A549 treated with GW870086 at 1 μM for 4 hours (cell line): ENCODE results near the gene CNOT4. TPM values are rescaled to one million over a fixed set of nuclear protein-coding genes. Genes with fewer than 3 reads are reported as not detected.

Source experiments
- total RNA-seq: library from RNA; stranded (reverse); fragments of 200-300 nt; extraction: Qiagen RNA extraction; gene quantifications from 5 replicates; pipeline ENCODE4 v1.2.3, GENCODE V29; 2022; ENCODE audit warnings: low read depth

Gene CNOT4, protein sequence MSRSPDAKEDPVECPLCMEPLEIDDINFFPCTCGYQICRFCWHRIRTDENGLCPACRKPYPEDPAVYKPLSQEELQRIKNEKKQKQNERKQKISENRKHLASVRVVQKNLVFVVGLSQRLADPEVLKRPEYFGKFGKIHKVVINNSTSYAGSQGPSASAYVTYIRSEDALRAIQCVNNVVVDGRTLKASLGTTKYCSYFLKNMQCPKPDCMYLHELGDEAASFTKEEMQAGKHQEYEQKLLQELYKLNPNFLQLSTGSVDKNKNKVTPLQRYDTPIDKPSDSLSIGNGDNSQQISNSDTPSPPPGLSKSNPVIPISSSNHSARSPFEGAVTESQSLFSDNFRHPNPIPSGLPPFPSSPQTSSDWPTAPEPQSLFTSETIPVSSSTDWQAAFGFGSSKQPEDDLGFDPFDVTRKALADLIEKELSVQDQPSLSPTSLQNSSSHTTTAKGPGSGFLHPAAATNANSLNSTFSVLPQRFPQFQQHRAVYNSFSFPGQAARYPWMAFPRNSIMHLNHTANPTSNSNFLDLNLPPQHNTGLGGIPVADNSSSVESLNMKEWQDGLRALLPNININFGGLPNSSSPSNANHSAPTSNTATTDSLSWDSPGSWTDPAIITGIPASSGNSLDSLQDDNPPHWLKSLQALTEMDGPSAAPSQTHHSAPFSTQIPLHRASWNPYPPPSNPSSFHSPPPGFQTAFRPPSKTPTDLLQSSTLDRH
- total RNA-seq, result 10.0 to 11.8 TPM (median 10.7 TPM) in 5 replicates

DNA sequence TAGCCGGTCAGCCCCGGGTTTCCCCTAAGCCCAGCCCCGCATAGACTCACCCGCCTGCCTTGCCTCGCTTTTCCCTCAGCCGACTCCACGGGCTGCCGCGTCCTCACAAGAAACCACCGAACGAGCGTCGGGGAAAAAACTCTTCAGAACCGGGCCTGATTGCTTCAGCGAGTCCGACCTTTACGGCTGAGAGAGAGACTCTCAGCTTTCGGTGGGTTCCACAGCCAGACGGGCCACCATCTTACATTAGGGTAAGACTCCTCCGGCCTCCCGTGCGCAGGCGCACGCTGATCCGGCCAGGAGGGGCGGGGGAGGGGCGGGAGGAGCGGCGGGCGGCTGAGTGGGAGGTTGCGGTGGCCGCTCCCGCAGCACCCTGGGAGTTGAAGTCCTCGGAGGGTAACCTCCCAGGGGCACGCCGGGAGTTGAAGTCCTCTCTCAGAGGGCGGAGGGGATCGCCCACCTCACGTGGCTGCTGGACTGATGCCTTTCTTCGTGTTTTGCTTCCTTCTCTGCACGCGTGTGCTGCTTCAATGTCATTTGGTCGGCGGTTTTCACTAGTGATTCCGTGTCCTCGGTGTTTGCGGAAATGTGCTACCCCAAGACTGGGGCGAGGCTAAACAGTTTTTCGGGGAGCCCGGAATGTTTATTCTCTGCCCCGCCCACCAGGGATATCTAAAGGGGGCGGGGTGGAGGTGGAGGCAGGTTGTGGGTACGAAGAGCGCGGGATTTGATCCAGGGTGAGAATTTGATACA, at the start of gene CNOT4:
Gene CNOT4, minus strand, starts transcription at position 264 of the 753 bp plus-strand sequence. CDS start 71,771 bp downstream, outside the sequence.

DNA sequence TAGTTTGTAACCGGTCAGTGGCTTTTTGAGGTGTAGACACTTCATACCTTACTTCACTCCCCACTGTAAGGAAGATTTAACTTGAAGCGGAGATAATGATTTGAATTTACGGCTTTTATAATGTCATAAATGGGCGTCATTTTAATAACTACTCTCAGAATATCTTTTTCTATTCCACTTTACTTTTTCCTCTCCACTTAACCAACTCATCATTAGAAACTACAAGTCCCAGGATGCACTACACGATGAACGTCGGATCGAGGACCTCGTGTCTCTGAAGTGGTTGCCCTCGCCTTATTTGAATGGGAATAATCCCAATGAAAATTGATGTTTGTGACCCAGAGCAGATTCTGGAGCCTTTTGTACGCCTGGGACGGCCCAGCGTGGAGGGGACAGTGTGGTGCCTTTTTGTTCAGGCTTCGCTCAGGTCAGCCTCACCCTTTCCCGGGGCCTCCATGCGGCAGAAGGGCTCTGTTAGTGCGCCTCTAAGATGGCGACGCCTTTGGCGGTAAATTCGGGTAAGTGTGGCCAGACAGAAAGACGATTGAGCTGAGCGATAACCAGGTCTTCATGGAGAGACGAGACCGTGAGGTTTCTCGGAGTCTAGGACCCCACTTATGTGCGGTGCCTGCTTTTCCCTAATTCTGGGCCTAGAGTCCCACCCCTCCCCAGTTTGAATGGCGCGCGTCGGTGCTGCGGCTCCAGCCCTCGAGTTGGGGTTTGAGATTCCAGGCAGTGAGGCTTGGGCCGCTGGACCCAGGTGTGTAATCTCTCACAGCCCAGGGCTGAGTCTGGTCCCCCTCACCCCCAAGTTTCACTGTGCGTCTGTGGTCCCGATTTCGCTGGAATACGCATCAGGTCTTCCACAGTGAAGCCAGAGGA, 47.8 kb upstream of the CNOT4 start, which contains the start of gene NUP205:
Gene NUP205, plus strand, starts transcription at position 463 of the 882 bp plus-strand sequence. Its CDS starts 28 bp downstream, at position 491.

Other genes starting within 250 kb of the CNOT4 start
- 46.1 to 56.5 TPM (median 50.6 TPM) in 5 replicates for gene NUP205, start 47.8 kb upstream of the CNOT4 start, total RNA-seq
- gene STMP1, start 152.4 kb upstream of the CNOT4 start, total RNA-seq, result 28.5 to 37.3 TPM (median 31.1 TPM) in 5 replicates
- not detected in 5 replicates for gene SLC13A4, start 218.1 kb upstream of the CNOT4 start, total RNA-seq
- 0.12 TPM in 1 of 5 replicates, not detected in the others for gene FAM180A, start 238.7 kb upstream of the CNOT4 start, total RNA-seq